HL-60/S4 treated with phorbol 12-myristate 13-acetate at 8.2 ng/mL for 4 days and 3 days (cell line): ENCODE data around the gene PILRB.

Experiments used
- in situ Hi-C: fragments of 300-500 bp; cut with MboI; formaldehyde crosslinking; loops from 2 replicates; pipeline ENCODE4 v1.15.0; 2022; ENCODE audit warnings: low sequenced_read_pairs

The PILRB gene

GRCh38 chr7:100400656-100401055 is 42.7 kb downstream of the PILRB start:
- in situ Hi-C loops: loop anchor here (10.0 kb wide), 1 partner anchor 46 kb away; the partner anchor contains the start of gene PILRB

GRCh38 chr7:100401811-100402210 is 43.9 kb downstream of the PILRB start:
- in situ Hi-C loops: loop anchor here (10.0 kb wide), 1 partner anchor 47 kb away; the partner anchor contains the start of gene PILRB

- in situ Hi-C loops: loop anchor here (10.0 kb wide), 1 partner anchor 47 kb away; the partner anchor contains the start of gene PILRB
Observed at GRCh38 chr7:100402241-100402640, 44.3 kb downstream of the PILRB start.

GRCh38 chr7:100406767-100407166 is 48.9 kb downstream of the PILRB start:
- in situ Hi-C loops: loop anchor here (10.0 kb wide), 1 partner anchor 52 kb away; the partner anchor contains the start of gene PILRB

- in situ Hi-C loops: loop anchor here (10.0 kb wide), 1 partner anchor 53 kb away; the partner anchor contains the start of gene PILRB
Observed at GRCh38 chr7:100407285-100408180, 49.6 kb downstream of the PILRB start.

- in situ Hi-C loops: no loop called here
Observed at GRCh38 chr7:100411101-100411500, 53.2 kb downstream of the PILRB start.

- in situ Hi-C loops: no loop called here
Observed at GRCh38 chr7:100413346-100413745, 55.4 kb downstream of the PILRB start.

- in situ Hi-C loops: no loop called here
Observed at GRCh38 chr7:100413889-100414288, 56.0 kb downstream of the PILRB start.

GRCh38 chr7:100415448-100415847 is 57.5 kb downstream of the PILRB start:
- in situ Hi-C loops: no loop called here
